Limb (tissue), 2 donors: ENCODE measurements around the gene CDK4.

Experiments
- DNase-seq, 2 donors: peaks; one replicate each; pipeline ENCODE4 v3.0.0-alpha.2; 2016; ENCODE audit errors: extremely low spot score in 2 of 2

Gene CDK4

GRCh38 chr12:57757771-57758170 lies 5.7 kb upstream of the CDK4 start:
- DNase-seq: no peak

GRCh38 chr12:57756406-57757341 lies 4.6 kb upstream of the CDK4 start:
- DNase-seq: peak in 1 of 2 donors; percentile 58

- peak in 1 of 2 donors; percentile 61 for DNase-seq
Measured at GRCh38 chr12:57755454-57756372, 3.6 kb upstream of the CDK4 start.

GRCh38 chr12:57755194-57755453 lies 3.0 kb upstream of the CDK4 start:
- no peak for DNase-seq

GRCh38 chr12:57754411-57755193 lies 2.5 kb upstream of the CDK4 start, which contains the start of gene MARCHF9:
TSS of gene MARCHF9 (plus strand) at chr12:57755103. CDS start at chr12:57755529, 426 bp downstream.
- DNase-seq: peak in 1 of 2 donors; percentile 79

GRCh38 chr12:57753756-57754337 lies 1.7 kb upstream of the CDK4 start:
- no peak for DNase-seq

- DNase-seq: no peak
Measured at GRCh38 chr12:57752668-57753000, 524 bp upstream of the CDK4 start.

- DNase-seq: no peak
Measured at GRCh38 chr12:57751432-57751787, 700 bp downstream of the CDK4 start.

GRCh38 chr12:57750561-57751431 lies 1.3 kb downstream of the CDK4 start:
- no peak for DNase-seq

GRCh38 chr12:57749061-57749460 lies 3.0 kb downstream of the CDK4 start:
- DNase-seq: no peak

GRCh38 chr12:57746025-57746424 lies 6.1 kb downstream of the CDK4 start:
- no peak for DNase-seq

- DNase-seq: no peak
Measured at GRCh38 chr12:57745485-57745881, 6.6 kb downstream of the CDK4 start.

- DNase-seq: peak; percentile 95 to 98
Measured at GRCh38 chr12:57744777-57745484, 7.2 kb downstream of the CDK4 start, which contains the start of gene TSPAN31. TSS of gene TSPAN31 (plus strand) at chr12:57745039. CDS start at chr12:57745155, 116 bp downstream.

GRCh38 chr12:57744194-57744776 lies 7.8 kb downstream of the CDK4 start:
- DNase-seq: peak in 1 of 2 donors; percentile 88

- DNase-seq: no peak
Measured at GRCh38 chr12:57743769-57744168, 8.3 kb downstream of the CDK4 start.

- no peak for DNase-seq
Measured at GRCh38 chr12:57741844-57742738, 10.0 kb downstream of the CDK4 start.

GRCh38 chr12:57741413-57741789 lies 10.7 kb downstream of the CDK4 start:
- DNase-seq: no peak
